Thyroid gland (tissue), 4 donors: ENCODE measurements around the gene UTS2. TPM values are rescaled to one million over a fixed set of nuclear protein-coding genes. Genes with fewer than 3 reads are reported as not detected.

Experiments
- DNase-seq, 2 donors: peaks; one replicate each; pipeline ENCODE4 v3.0.0-alpha.2; 2019
- H3K27ac ChIP-seq, 3 donors: fragments of 200-600 bp; sonication (generic); 1 replicate in 2 of 3; 2 replicates in 1 of 3; pipeline ENCODE4 v1.5.1; 2016 to 2019; ENCODE audit warnings: mild to moderate bottlenecking in 1 of 3, moderate library complexity in 1 of 3
- H3K27me3 ChIP-seq: fragments of 200-600 bp; sonication (generic); one replicate; pipeline ENCODE4 v1.5.1; 2019
- H3K36me3 ChIP-seq, 2 donors: fragments of 200-600 bp; sonication (generic); one replicate each; pipeline ENCODE4 v1.5.1; 2016 to 2019
- H3K4me1 ChIP-seq, 2 donors: fragments of 200-600 bp; sonication (generic); one replicate each; pipeline ENCODE4 v1.5.1; 2017 to 2019
- H3K4me3 ChIP-seq, 3 donors: fragments of 200-600 bp; sonication (generic); replicated peaks in 1 of 3; 1 replicate in 2 of 3; 2 replicates in 1 of 3; pipeline ENCODE4 v1.5.1; 2016; ENCODE audit warnings: mild to moderate bottlenecking in 1 of 3
- H3K9me3 ChIP-seq: fragments of 200-600 bp; sonication (generic); one replicate; pipeline ENCODE4 v1.5.1; 2017
- CTCF ChIP-seq, 6 experiments: fragments of 200-600 bp in 3 of 6; fragments of 450-650 bp in 3 of 6; sonication (generic) in 3 of 6; IDR thresholded peaks; one replicate each; pipeline ENCODE4 v1.5.1; 2016 to 2019; ENCODE audit warnings: antibody characterized with exemption in 6 of 6, mild to moderate bottlenecking in 2 of 6, inconsistent platforms in 1 of 6, moderate library complexity in 1 of 6
- POLR2A ChIP-seq, 2 donors: fragments of 450-650 bp; IDR thresholded peaks; one replicate each; pipeline ENCODE4 v1.6.1; 2017; ENCODE audit warnings: antibody characterized with exemption in 2 of 2, mild to moderate bottlenecking in 2 of 2, moderate library complexity in 1 of 2
- WGBS, 2 donors: methylation state at CpG; one replicate each; pipeline ENCODE4 v1.1.5; 2017; 5-methylcytosine and 5-hydroxymethylcytosine counted together
- intact Hi-C: fragments of 100-400 bp; cut with DNase I; formaldehyde crosslinking; loops from one replicate; pipeline ENCODE4 v1.15.1; 2023
- total RNA-seq, 4 donors: library from RNA; depleted of rRNA; stranded (reverse); fragments of >200 nt; gene quantifications; one replicate each; pipeline ENCODE4 v1.2.3, GENCODE V29; 2016

UTS2 gene
- total RNA-seq, 4 donors from 2014 or later = not detected

GRCh38 chr1:7809742-7810141, 43.1 kb downstream of the UTS2 start:
- TF ChIP-seq POLR2A (IDR thresholded peaks at IDR 0.05) = no peak
- Histone ChIP-seq H3K27ac (no peak overlapping the region), H3K4me3 (no peak overlapping the region), H3K9me3 (no peaks in the 10 kb centered on the region), H3K27me3 (no peaks in the 10 kb centered on the region), H3K4me1 (no peaks in the 10 kb centered on the region), H3K36me3 (peaks cover 27 to 65% of the 10 kb centered on the region in 2 donors)
- intact Hi-C loops = no loop called here
- 94 to 97% methylated on average over 13 of the region's 13 CpGs for WGBS, 2 donors
- no peak for DNase-seq

- Histone ChIP-seq H3K9me3 (no peaks in the 10 kb centered on the region), H3K4me3 (no peak overlapping the region), H3K4me1 (no peaks in the 10 kb centered on the region), H3K36me3 (peaks cover 32 to 69% of the 10 kb centered on the region in 2 donors), H3K27me3 (no peaks in the 10 kb centered on the region), H3K27ac (no peak overlapping the region)
- intact Hi-C loops = no loop called here
- 22 to 47% methylated on average over 1 of the region's 1 CpG for WGBS, 2 donors
- TF ChIP-seq POLR2A (IDR thresholded peaks at IDR 0.05) = no peak
- TF ChIP-seq CTCF (IDR thresholded peaks at IDR 0.05) = peak in 4 of 6 experiments; percentile 19 to 44 (median 40)
- DNase-seq = no peak
These were observed 44.5 kb downstream of the UTS2 start for GRCh38 chr1:7808253-7808844.

GRCh38 chr1:7805460-7805859, 47.4 kb downstream of the UTS2 start:
- WGBS, 2 donors = 88 to 94% methylated on average over 9 of the region's 9 CpGs
- H3K36me3 ChIP-seq = peaks cover 38 to 60% of the 10 kb centered on the region in 2 donors
- TF ChIP-seq POLR2A (IDR thresholded peaks at IDR 0.05) (no peak), CTCF (IDR thresholded peaks at IDR 0.05) (no peak)

More at GRCh38 chr1:7805460-7805859, 47.4 kb downstream of the UTS2 start:
- Histone ChIP-seq H3K27me3 (no peaks in the 10 kb centered on the region), H3K4me1 (no peaks in the 10 kb centered on the region), H3K9me3 (no peaks in the 10 kb centered on the region), H3K27ac (no peak overlapping the region), H3K4me3 (no peak overlapping the region)
- intact Hi-C loops = no loop called here
- DNase-seq = no peak

Other genes starting within 250 kb of the UTS2 start
- 100 to 1,000 TPM in 2 of 4 donors, 10 to 100 TPM in 2; 82.8 to 731 (median 95.2) TPM for gene VAMP3, start 81.8 kb downstream of the UTS2 start, total RNA-seq
- gene PER3, start 68.8 kb downstream of the UTS2 start, total RNA-seq = 10 to 100 TPM in 3 of 4 donors, 1 to 10 TPM in 1; 8.9 to 30.9 (median 20.9) TPM
- under 1 TPM in 1 of 4 donors, not detected in 3; 0.10 TPM for gene TNFRSF9, start 87.8 kb upstream of the UTS2 start, total RNA-seq
- gene PARK7, start 108.6 kb upstream of the UTS2 start, total RNA-seq = 100 to 1,000 TPM; 222 to 327 (median 257) TPM
- 100 to 1,000 TPM in 2 of 4 donors, 10 to 100 TPM in 2; 59.9 to 133 (median 85.0) TPM for gene ERRFI1, start 173.2 kb upstream of the UTS2 start, total RNA-seq